Central memory CD4-positive, alpha-beta T cell (primary cell): ENCODE data around the gene ADRA2C.

ENCODE experiments used
- DNase-seq: peaks from one replicate; pipeline ENCODE4 v3.0.0; 2022

The ADRA2C gene

DNA sequence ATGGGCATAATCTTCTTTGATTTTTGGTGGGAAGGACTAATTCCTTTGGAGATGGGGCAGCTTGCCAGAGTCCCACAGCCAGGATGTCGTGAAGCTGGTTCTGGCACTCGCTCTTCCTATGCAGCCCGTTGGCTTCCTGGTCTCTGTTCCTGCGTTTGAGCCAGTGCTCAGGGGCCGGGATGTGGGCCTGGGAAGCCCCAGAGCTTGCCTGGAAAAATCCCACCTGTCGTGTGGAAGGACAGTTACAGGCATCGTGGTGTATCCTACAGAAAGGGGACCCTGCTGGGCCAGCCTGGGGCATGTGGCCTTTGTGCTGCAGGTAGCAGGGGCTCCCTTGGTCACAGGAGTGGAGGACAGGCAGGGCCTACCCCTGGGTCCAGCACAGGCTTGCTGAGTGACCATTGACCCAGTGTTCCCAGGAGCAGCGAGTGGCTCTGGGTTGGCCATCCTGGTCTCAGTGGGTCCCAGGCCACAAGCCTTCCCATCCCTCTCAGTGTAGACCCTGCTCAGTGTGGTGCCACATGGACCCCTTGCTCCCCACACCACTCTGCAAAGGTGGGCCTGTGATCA is 50.2 kb downstream of the ADRA2C start:
- DNase-seq: no peak

DNA sequence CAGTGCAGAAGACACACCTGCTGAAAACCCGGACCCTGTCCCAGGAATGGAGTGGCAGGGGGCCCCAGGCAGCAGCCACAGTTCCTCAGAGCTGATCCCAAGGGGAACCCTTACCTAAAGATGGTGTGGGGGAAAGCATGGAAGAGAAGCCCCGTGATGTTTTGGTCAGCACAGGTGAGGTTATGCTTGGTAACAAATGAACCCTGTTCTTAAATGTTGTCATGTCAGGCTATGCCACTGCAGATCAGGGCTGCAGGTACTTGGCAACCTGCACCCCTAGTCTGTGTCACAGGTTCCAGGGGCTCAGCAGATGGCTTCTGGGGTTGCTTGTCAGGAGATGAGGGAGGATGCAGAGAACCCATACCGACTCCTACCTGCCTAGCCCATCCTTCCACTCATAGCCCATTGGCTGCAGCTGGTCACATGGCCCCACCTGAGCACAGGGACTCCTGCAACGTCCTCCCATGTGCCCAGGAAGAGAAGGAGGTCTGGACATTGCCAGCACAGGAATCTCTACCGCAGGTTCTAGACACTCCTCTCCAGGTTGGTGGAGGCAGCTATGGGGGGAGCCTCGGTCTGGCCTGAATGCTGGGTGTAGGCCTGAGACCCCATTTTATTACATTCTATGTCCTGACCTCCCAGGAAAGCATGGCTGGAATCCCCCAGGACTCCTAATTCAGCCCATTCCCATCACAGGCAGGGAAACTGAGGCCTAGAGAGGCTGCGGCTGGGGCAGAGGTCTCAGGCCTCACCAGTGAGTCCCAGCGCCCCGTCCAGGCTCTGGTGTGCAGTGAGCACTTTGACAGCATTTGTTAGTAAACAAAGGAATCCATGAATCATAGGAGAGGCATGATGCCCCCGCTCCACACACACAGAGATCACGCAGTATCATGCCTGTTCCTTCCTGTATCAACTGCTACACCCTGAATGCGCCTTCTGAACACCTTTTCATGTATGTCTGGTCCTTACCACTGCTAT is 51.1 kb downstream of the ADRA2C start:
- no peak for DNase-seq
